Measurements from ENCODE around the gene MBP.

The MBP gene

DNA sequence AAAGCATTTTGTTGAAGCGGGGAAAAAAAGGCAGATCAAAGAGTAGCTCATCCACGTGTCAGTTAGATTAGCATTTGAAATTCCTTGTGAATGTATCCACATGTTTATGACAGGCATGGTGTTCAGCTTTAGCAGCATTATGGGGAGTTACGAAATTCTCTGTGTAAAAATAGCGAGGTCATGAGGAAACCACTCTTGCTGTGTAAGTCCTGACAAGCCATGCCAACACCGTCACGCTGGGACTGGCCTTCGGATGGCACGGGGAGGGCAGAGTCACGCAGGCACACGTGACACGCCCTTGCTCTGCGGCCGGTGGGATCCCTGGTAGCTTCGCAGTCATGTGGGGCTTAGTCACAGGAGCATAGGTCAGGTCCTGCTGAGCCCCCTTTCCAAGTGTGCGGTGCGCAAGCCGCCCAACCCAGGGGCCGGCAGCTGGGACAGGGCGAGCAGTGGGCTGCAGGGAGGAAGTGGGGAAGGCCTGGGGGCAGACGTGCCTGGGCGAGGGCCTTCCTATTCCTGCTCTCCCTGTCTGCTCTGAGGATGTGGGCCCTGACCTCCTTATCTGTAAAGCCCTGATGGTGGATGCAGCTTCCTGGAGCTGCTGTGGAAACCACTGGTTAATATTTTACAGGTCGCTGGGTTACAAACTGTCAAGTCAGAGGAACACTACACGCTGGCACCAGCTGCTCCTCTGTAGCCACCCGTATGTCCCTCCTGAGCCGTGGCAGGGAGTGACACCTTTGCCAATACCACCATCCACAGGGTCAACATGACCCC is 18.0 kb downstream of the MBP start:
- peak; percentile 57 for DNase-seq (ENCODE audit: low read depth)

DNA sequence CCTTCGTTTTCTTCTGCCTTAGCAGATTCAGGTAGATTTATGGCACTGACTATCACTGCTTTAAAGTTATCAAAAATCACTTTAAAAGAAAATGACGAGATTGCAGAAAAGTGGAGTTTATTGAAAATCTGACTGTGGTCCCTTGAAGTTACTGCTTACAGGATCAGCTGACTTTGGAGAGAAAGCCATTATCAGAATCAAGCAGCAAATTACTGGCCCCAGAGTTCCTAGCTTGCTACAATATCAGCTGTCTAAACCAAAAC is 18.5 kb downstream of the MBP start:
- DNase-seq (ENCODE audit: low read depth) = no peak

DNA sequence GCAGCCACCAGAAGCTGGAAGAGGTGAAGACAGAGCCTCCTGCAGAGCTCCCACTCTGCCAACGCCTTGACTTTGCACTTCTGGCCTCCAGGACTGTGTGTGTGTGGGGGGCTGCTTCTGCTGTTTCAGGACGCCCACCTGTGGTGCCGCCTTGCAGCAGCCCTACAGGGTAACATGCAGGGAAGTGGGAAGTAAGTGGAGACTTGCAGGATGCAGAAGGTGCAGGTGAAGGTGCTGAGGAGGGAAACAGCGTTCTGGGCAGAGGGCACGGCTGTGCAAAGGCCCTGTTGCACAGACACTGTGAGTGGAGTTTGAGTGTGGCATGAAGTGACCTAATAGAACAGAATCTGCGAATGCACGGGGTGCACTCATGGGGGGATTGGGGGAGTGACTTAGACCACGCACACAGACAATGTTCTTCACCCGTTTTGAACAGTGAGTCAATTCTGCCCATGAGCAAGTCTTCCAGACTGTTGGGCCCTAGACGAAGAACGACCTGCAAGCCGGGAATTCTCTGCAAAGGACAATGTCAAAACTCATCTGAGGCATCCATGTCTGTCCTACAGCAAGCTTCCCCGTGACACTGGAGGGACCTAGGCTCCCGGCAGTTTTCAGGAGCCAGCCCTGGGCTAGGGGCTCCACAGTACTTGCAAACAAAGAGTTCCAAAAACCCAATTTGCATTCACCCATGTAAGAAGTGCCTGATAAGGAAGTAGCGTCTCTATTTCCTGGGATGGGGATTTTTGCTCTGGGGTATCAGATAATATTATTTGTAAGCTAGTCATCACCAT is 19.0 kb downstream of the MBP start:
- DNase-seq (ENCODE audit: low read depth) = no peak

DNA sequence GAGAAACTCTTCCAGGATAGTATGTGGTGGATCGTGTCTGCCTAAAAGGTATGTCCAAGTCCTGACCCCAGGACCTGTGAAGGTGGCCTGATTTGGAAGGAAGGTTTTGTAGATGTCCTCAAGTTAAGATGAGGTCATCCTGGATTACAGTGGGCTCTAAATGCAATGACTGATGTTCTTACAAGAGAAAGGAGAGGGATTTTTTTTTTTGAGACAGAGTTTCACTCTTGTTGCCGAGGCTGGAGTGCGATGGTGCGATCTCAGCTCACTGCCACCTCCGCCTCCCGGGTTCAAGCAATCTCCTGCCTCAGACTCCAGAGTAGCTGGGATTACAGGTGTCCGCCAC is 19.9 kb downstream of the MBP start:
- DNase-seq (ENCODE audit: low read depth) = no peak

DNA sequence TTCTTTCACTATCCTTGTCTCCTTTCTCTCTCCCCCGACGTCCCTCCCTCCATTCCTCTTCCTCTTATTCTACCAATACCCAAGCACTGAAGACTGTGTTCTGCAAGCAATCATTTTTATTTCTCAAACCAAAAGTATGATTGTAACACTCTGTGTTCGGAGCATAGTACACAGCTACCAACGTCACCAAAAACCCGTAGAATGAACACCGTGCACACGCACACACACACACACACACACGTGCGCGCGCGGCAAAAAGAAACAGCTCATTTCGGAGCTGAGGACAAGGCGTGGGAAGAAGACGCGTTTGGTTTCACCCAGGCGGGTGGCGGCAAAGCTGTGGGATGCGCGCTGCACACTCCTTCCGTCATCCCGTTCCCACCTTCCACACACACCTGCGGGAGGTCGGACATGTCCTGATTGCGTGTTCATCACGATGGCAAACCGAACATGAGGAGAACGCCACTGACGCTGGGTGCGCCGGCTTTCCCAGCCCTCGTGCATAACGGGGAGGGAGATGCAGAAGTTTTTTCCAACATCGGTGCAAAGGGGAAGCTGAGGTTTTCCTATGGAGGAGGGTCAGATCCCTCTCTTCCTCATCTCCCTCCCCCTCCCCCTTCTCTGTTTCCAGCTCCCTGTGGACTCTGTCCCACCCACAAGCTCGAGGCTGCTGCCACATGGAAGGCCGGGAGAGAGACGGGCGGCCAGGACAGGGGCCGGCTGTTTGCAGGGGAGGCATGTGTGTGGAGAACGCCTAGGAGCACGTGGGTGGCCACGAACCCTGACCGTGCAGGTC is 20.4 kb downstream of the MBP start:
- no peak for DNase-seq (ENCODE audit: low read depth)

DNA sequence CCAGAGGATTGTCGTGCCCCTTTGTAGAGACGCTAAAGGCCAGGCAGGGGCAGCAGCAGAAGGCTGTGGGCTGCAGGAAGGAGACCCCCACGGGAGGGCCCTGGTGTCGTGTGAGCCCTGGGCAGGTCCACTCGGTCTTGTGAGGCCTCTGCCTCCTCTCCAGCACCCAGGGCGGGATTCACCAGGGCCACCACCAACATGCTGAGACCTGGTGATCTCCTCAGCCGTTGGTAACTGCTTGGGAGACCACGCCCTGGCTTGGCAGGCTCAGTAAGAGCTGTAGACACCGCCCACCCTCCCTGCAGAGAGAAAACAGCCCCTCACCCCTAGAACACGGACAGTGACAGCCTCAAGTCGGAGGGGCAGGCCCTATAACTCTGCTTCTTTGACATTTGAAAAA is 21.1 kb downstream of the MBP start:
- no peak for DNase-seq (ENCODE audit: low read depth)

DNA sequence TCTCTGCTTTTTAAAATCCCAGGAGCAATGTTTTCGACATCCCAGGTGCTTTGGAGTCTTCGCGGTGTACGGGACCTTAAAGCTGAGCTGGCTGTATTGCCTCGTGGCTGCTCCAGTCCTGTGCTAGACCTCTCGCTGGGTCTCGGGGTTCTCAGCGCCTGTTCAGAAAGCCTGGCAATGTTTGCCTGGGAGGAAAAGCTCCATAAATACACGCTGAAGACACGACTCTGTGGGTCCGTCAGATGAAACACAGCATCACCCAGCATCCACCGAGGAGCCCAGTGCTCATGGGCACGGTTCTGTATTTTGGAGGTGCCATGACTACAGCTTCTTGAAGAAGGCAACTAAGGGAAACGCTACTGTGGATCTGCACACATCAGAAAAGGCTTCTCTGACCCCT is 21.6 kb downstream of the MBP start:
- DNase-seq (ENCODE audit: low read depth) = no peak

DNA sequence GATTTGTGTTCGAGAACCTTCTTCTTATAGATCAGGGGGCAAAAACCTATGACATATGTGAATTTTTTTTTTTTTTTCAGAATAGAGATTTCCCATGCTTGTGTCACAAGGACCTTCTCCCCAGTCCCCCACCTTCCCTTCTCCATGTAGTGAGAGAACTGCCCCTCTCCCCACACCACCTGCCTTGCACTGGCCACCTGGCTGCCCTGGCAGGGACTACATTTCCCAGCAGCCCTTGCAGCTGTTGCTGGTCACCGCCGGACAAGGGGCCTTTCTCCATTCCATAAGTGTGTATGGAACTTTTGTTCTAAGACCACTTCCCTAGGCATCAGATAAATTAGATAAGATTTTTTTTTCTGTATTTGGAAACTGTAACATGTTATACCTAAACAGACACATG is 22.2 kb downstream of the MBP start:
- DNase-seq (ENCODE audit: low read depth) = no peak

DNA sequence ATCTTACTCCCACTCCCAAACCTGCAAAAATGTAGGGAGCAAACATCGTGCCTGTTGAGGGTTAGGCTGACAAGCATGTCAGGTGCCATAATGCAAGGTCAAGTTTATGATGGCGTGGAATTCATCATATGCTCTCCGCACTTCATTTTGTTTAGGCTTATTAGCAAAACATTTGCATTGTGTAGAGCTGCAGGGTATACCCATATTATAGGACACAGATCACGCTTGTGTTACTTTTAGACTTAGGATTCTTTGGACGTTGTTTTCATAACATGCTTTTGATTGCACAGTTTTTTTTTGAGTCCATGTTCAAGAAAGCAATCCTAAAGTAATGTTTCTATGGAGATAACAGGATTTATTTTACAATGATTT is 22.9 kb downstream of the MBP start:
- DNase-seq (ENCODE audit: low read depth) = no peak

DNA sequence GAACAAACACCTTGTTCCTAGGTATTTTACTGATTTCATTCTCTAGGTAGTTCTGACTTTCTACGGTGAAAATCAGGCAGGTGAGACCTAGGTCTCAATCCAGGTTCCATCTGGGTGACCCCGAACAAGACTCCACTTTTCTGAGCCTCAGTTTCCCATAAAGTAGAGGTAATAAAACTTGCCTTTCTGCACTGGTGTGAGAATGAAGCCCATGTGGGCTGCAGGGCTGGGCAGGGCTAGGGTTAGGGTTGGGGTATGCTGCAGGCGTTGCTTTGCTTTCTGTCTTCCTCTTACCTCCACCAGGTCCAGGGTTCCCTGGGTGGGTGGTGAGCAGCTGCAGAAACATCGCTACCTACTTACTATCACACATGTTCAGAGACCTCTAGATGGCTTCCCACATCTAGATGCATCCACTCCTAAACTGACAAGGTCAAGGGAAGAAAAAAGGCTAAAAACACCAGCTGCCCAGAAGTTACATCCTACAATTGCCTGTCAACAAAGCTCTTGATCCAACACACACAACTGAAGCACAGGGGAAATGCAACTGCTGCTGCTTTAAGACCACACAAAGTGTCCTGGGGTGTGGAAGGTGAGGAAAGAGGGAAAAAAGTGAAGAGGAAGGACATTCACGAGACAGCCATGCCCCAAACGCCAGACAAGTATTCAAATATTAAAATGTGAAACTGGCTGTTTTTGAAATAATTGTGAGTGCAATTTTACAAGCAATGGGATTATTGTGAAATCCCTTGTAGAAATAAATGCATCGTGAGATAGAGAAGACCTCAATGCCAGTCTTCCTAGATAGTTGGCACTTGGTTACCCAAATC is 23.5 kb downstream of the MBP start:
- DNase-seq (ENCODE audit: low read depth) = no peak

DNA sequence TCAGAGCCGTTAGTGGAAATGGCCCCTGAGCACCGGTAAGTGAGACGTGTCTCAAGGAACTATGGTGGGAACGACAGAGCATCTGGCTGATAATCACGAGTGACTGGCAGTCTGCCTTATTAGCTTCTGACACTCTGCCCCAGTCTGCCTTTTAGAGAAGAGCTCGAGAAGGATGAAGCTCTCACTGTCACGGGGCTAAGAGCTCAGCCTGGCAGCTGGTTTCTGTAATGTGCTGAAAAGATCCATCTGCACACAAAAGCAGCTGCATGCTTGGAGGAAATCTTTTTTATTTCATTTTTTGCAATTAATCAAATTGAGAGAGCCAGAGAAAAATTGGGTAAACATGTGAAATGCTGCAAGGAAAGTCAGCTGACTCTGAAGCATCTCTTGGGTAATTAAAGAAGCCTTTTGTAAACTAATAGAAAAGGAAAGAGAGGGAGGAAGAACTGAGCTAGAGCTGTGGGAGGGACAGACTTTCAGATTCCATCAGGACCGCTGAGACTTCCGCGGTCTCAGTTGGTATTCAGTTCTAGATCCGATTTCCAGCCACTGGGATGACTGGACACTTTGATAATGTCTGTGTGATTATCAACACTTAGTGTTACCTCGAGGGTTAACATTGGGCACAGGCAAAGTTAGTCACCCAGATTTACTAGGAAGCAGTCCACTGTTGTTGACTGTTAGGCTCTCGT is 24.4 kb downstream of the MBP start:
- no peak for DNase-seq (ENCODE audit: low read depth)

DNA sequence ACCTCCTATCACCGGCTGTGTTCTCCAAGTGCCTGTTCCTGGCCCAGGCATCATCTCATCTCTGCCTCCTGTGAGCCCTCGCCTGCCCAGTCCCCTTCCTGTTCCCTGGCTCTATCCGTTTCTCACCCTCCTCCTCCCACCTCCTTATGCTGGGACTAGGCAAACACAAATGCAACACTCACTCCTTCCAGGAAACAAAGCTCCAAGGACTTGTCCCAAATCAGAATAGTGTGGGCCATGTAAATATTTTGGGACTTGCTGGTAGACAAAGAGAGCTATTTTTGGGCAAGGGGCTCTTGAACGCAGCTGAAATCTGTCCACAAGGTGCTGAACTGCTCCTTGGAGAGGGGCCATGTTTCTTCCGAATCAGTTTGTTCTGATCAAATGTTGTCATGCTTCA is 25.3 kb downstream of the MBP start:
- no peak for DNase-seq (ENCODE audit: low read depth)

DNA sequence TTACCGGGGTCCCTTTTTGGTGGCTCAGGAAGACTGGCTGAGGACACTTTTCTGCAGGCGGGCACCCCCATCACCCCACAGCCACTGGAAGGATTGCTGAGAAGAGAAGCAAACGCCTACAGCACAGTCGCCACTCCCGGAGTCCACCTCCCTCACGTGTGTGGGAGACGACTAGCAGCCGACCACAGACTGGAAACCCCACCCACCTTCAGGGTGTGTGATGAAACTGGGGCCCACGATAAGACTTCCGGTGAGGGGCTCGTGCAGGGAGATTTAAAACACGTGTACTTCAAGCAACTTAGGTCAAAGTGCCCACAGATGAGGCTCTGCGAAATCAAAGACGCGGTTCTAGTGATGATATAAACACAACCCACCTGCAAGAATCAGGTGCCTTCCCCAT is 26.3 kb downstream of the MBP start:
- DNase-seq (ENCODE audit: low read depth) = no peak

DNA sequence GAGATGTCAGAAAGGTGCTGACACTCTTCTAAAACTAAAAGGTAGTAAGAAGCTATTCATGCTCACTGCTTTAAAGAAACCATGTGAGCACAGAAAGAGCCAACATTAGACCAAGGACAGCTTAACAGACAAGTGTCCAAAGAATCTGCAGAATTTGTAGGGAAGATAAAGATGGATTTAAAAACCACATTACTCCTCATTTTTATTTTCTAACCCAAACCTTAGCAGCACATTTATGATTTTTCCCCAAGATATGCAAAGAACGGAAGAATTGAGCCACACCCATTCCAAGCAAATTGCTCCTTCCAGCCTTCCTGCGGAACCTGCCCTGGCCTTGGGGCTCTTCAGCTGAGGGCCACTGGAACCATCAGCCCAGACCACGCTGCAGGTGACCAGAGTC is 26.9 kb downstream of the MBP start:
- no peak for DNase-seq (ENCODE audit: low read depth)

DNA sequence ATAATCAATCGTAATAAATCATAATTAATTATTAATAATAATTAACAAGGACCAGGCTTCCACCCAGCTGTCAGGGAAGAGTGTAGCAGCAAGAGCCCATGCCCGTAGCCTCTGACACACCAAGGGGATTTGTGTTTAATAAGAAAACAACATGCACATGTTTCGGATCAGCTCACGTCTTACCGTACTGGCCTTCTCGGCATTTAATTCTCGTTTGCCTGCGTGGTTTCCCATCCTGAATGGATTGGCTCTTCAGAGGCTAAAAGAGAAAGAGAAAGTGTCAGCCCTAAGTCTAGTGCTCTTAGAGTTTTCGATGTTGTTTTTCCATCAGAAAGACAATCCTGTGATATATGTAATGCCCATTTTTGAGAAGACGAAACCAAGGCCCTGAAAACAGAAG is 27.6 kb downstream of the MBP start:
- DNase-seq (ENCODE audit: low read depth) = no peak

DNA sequence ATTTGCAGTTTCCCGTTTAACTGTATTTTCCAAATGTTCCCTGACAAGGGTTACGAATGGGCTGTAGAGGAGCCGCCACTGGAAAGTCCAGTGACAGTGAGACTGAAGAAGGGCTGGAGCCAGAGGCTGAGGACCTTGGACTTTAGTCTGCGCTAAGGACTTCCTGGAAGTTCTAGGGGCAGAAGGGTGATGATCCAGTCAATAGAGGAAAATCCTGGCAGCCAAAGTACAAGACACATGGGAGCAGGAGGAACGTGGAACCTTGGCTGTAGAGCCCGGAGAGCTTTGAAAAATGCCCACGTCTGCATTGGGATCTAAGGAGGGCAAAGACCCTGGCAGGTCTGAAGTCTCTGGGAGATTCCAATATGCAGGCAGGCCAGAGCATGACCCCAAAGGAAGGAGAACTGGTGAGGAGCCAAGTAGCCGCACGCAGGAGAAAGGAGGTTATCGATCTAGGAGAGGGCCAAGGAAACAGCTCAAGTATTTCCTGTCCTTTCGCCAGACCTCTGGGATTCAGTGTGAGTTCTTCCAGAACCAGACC is 28.5 kb downstream of the MBP start:
- DNase-seq (ENCODE audit: low read depth) = no peak

DNA sequence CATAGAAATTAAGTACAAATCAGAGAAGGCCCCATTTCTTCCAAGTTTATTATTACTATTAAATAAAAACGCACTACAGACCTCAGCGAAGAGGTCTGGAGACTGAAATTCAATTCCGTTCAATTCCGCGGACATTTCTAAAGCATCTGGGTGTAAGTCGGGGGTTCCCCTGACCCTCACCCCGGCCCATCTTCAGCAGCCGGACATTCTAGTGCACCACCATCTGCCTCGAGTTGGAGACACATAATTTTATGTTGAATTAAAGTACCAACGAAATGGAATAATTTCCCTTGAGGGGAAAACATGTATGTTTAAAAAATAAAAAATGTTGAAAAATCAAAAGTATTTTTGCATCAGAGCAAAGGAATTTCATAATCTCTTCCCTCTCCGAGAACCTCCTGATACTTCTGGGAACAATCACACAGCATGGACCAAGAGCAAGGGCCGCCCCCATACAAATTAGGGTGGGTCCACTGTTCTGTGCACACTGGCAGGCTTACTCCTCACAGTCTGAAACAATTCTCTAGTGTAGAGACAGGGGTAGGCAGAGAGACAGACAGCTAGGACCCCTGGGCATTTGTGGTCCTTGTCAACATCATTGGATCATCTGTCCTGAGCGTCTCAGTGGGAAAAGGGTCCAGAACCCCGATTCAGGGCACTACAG is 29.3 kb downstream of the MBP start:
- DNase-seq (ENCODE audit: low read depth) = no peak

DNA sequence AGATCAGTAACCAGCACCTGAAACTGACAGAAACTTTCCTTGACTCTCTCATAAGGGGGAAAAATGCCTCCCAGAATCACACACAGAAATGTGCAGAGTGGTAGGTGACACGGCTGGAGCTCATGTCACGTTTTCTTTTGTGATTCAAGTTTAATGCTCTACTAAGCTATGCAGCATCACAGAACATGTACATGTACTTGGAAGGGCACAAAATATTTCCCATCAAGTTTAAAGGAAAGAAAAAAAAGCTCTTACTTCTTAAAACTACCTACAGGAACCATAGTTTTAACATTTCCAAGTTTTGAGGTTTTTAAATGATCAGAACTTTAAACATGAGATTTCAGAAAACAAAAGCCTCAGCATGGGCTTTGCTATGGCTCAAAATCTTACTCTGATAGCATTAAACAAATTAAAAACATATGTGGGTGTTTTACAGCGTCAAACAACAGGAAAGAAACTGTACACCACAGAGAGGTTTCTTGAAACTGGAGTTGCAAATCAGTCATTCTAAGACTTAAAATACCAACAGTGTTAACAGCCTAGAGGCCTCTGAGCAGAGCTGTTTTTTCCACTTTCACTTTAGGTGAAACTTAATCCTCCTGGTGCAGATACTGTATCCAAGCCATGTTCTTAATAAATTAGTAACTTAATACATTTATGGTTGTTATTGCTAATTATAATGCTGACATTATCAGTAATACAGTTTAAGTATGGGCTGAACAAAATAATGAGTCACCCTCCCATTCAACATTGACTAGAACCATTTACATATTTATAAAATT is 30.1 kb downstream of the MBP start:
- no peak for DNase-seq (ENCODE audit: low read depth)

DNA sequence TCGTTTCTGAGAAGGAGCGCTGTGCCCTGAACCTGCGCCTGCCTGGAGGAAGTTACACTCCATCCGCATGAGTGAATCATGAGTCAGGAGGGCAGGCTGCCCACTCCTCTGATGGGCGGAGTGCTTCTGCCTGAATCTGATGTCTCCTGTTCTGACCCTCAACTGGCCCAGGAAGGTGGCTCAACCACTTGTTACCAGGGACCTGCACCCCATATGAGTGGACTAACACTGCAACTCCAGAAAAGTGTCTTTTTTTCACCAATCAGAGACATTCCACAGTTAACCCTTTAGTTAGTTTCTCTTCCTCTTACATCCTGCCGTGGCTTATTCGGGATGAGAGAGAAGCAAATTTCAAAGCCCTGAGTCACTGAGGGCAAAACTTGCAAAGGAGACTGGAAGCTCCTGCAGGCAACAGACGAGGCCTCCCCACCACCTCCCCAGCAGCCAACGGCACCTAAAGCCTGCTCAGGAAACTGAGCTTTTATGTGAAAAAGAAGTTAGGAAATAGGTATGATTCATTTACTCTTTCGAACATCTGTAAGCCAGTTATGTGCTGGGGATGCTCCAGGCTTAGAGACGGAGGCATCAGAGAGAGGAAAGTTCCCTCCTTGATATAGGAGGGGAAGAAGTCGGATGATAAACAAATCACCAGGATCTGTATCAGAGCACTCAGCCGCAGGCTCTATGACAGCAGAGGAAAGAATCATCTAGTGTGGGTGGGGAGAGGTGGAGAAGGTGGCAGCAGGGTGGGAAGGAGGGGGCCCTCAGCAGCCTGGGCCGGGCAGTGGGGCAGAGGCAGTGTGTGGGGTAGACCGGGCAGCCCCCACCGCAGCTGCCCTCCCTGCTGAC is 30.9 kb downstream of the MBP start:
- DNase-seq (ENCODE audit: low read depth) = peak; percentile 94
